Renal cortical epithelial cell (primary cell): ENCODE data around the gene CTSW. TPM values are rescaled to one million over a fixed set of nuclear protein-coding genes. Genes with fewer than 3 reads are reported as not detected.
A peak's percentile ranks its signal among the peaks of the same experiment; 100 is the strongest.

Source experiments
- DNase-seq: peaks from one replicate; pipeline ENCODE4 v3.0.0-alpha.2; 2011; ENCODE audit warnings: low read depth
- total RNA-seq: library from RNA; depleted of rRNA; stranded (reverse); fragments of >200 nt; gene quantifications from 2 replicates; pipeline ENCODE4 v1.2.3, GENCODE V29; 2014

Gene CTSW
- total RNA-seq, 1 donor from 2014 or later: not detected

GRCh38 chr11:65867284-65868071 is 12.2 kb upstream of the CTSW start:
- DNase-seq: no peak

- no peak for DNase-seq
Observed at GRCh38 chr11:65868076-65868667, 11.5 kb upstream of the CTSW start.

- DNase-seq: no peak
Observed at GRCh38 chr11:65868907-65869306, 10.7 kb upstream of the CTSW start.

- DNase-seq: no peak
Observed at GRCh38 chr11:65869643-65870306, 9.9 kb upstream of the CTSW start.

GRCh38 chr11:65870307-65870658 is 9.4 kb upstream of the CTSW start:
- DNase-seq: no peak

GRCh38 chr11:65870706-65871681 is 8.6 kb upstream of the CTSW start:
- DNase-seq: no peak

- DNase-seq: no peak
Observed at GRCh38 chr11:65871811-65872548, 7.7 kb upstream of the CTSW start.

- no peak for DNase-seq
Observed at GRCh38 chr11:65872586-65873317, 6.9 kb upstream of the CTSW start, which contains the start of gene EFEMP2. TSS of gene EFEMP2 (minus strand) at chr11:65872800. CDS start at chr11:65872354, 446 bp downstream.

GRCh38 chr11:65873318-65874156 is 6.1 kb upstream of the CTSW start:
- peak; percentile 72 for DNase-seq

- no peak for DNase-seq
Observed at GRCh38 chr11:65880027-65880426, 390 bp downstream of the CTSW start.

- no peak for DNase-seq
Observed at GRCh38 chr11:65880844-65881421, 1.3 kb downstream of the CTSW start.

- no peak for DNase-seq
Observed at GRCh38 chr11:65882120-65883057, 2.8 kb downstream of the CTSW start.

- no peak for DNase-seq
Observed at GRCh38 chr11:65883058-65883761, 3.6 kb downstream of the CTSW start.

GRCh38 chr11:65883786-65884715 is 4.4 kb downstream of the CTSW start:
- no peak for DNase-seq

- peak; percentile 50 for DNase-seq
Observed at GRCh38 chr11:65884716-65885092, 5.1 kb downstream of the CTSW start.

GRCh38 chr11:65885231-65885630 is 5.6 kb downstream of the CTSW start:
- no peak for DNase-seq
